SU-DHL-6 (cell line): ENCODE results near the gene NAA10.

Experiments
- H2AFZ ChIP-seq: fragments of 200-600 bp; sonication (generic); 2 replicates; pipeline ENCODE4 v1.6.1; 2014; ENCODE audit warnings: low read depth, mild to moderate bottlenecking, moderate library complexity, mixed read lengths, antibody characterized with exemption, low read length; ENCODE audit not compliant: severe bottlenecking
- H3F3A ChIP-seq: fragments of 200-600 bp; shearing (Covaris generic); 2 replicates; pipeline ENCODE4 v1.6.0; 2016; ENCODE audit warnings: antibody characterized with exemption, mild to moderate bottlenecking; ENCODE audit not compliant: insufficient read depth
- H3K27ac ChIP-seq: fragments of 200-600 bp; sonication (generic); 2 replicates; pipeline ENCODE4 v1.5.1; 2016; ENCODE audit warnings: low read depth, mild to moderate bottlenecking, low read length, moderate library complexity, mixed read lengths
- H3K27me3 ChIP-seq: fragments of 200-600 bp; sonication (generic), shearing (Covaris generic); 2 replicates; pipeline ENCODE4 v1.6.0; 2014; ENCODE audit warnings: mild to moderate bottlenecking, low read length
- H3K36me3 ChIP-seq: fragments of 200-600 bp; sonication (generic); 2 replicates; pipeline ENCODE4 v1.6.1; 2014; ENCODE audit warnings: mild to moderate bottlenecking, low read length, mixed read lengths
- H3K4me2 ChIP-seq: fragments of 300-600, 200-600 bp; shearing (Covaris generic), sonication (generic); 2 replicates; pipeline ENCODE4 v1.6.0; 2014; ENCODE audit warnings: low read length, low read depth, mild to moderate bottlenecking; ENCODE audit not compliant: poor library complexity, severe bottlenecking
- H3K4me3 ChIP-seq: fragments of 200-600 bp; sonication (generic); 2 replicates; pipeline ENCODE4 v1.5.1; 2014; ENCODE audit warnings: antibody characterized with exemption, low read length, mild to moderate bottlenecking, mixed read lengths; ENCODE audit not compliant: insufficient read depth, poor library complexity, severe bottlenecking
- H3K79me2 ChIP-seq: fragments of 200-600 bp; sonication (generic); 2 replicates; pipeline ENCODE4 v1.6.1; 2014; ENCODE audit warnings: mild to moderate bottlenecking, low read length, moderate library complexity; ENCODE audit not compliant: insufficient read depth
- H3K9ac ChIP-seq: fragments of 200-600 bp; sonication (generic); 2 replicates; pipeline ENCODE4 v1.7.0; 2014; ENCODE audit warnings: mild to moderate bottlenecking, low read length
- H3K9me2 ChIP-seq: fragments of 200-600 bp; sonication (generic); replicated peaks from 2 replicates; pipeline ENCODE4 v1.6.1; 2014; ENCODE audit warnings: low read length; ENCODE audit not compliant: insufficient read depth
- H3K9me3 ChIP-seq: fragments of 200-600 bp; sonication (generic); 2 replicates; pipeline ENCODE4 v1.6.1; 2014; ENCODE audit warnings: low read length, mixed read lengths; ENCODE audit not compliant: insufficient read depth
- H4K20me1 ChIP-seq: fragments of 200-600 bp; sonication (generic); 2 replicates; pipeline ENCODE4 v1.6.1; 2014; ENCODE audit warnings: low read depth, mild to moderate bottlenecking, antibody characterized with exemption, low read length, moderate library complexity, mixed read lengths
- CTCF ChIP-seq: fragments of 200-600 bp; sonication (generic); IDR thresholded peaks from one replicate; pipeline ENCODE4 v1.5.1; 2017; ENCODE audit warnings: antibody characterized with exemption, mild to moderate bottlenecking, low read length, moderate library complexity; ENCODE audit not compliant: insufficient read depth, poor library complexity, severe bottlenecking
- EZH2phosphoT487 ChIP-seq: fragments of 200-600 bp; sonication (generic), shearing (Covaris generic); conservative IDR thresholded peaks from 2 replicates; pipeline ENCODE4 v1.6.1; 2018; ENCODE audit warnings: mild to moderate bottlenecking, antibody characterized with exemption, low read length, moderate library complexity, mixed read lengths

The NAA10 gene

DNA sequence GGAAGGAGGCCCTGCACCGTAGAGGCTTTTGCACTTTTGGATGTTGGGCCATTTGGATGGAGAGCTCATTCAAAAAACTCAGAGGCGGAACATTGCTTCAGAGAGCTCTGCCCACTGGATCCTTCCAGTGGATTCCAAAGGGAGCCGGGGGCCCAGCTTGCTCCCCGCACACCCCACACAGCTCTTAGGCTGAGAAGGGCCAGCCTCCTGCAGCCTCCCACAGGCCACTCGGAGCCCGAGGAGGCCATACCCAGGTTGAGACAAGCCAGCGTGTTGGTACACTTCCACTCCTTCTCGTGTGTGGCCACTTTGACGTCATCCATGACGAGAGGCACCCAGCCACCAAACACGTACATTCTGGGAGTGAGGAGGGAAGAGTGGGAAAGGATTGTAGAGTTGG lies 26.5 kb upstream of the NAA10 start:
- Histone ChIP-seq H3K4me2 (no peak overlapping the region), H3K9me3 (no peaks in the 10 kb centered on the region), H3K4me3 (no peak overlapping the region), H2AFZ (no peak overlapping the region), H3K9me2 (no peaks in the 10 kb centered on the region), H4K20me1 (peaks cover 7% of the 10 kb centered on the region; the same call in 1 of the 2 replicates), H3K27me3 (no peaks in the 10 kb centered on the region), H3K36me3 (no peaks in the 10 kb centered on the region), H3K9ac (no peak overlapping the region), H3K79me2 (peaks cover 49% of the 10 kb centered on the region), H3K27ac (no peak overlapping the region), H3F3A (no peaks in the 10 kb centered on the region)
- TF ChIP-seq CTCF (no peak), EZH2phosphoT487 (no peak)

DNA sequence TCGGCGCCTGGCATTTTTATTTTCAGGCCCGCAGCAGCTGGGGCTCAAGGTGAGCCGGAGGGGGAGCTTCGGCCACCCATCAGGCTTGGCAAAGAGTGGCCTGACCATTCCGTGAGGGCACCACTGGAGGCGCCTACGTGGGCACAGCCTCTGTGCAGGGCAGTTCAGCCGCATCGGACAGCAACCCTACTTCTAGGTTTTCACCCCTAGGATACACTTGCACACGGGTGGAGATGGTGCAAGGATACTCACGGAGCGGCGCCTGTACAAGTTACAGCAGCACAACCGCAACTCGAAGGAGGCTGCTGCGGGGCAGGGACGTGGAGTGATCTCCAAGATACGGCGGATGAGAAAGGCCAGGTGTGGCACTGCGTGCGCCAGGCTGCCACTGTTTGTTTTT lies 25.9 kb upstream of the NAA10 start:
- Histone ChIP-seq H3K4me2 (no peak overlapping the region), H3K9ac (no peak overlapping the region), H3K9me3 (no peaks in the 10 kb centered on the region), H3K9me2 (no peaks in the 10 kb centered on the region), H3K27ac (no peak overlapping the region), H3K36me3 (no peaks in the 10 kb centered on the region), H4K20me1 (peaks cover 7% of the 10 kb centered on the region; the same call in 1 of the 2 replicates), H3K27me3 (no peaks in the 10 kb centered on the region), H3K79me2 (peaks cover 44% of the 10 kb centered on the region), H2AFZ (no peak overlapping the region), H3F3A (no peaks in the 10 kb centered on the region), H3K4me3 (no peak overlapping the region)
- TF ChIP-seq EZH2phosphoT487 (no peak), CTCF (no peak)

- Histone ChIP-seq H3K4me3 (no peak overlapping the region), H3K27ac (no peak overlapping the region), H2AFZ (no peak overlapping the region), H3K36me3 (no peaks in the 10 kb centered on the region), H3K9ac (no peak overlapping the region), H3F3A (no peaks in the 10 kb centered on the region), H3K79me2 (peaks cover 37% of the 10 kb centered on the region), H3K4me2 (no peak overlapping the region), H4K20me1 (peaks cover 7% of the 10 kb centered on the region; the same call in 1 of the 2 replicates), H3K27me3 (no peaks in the 10 kb centered on the region), H3K9me2 (no peaks in the 10 kb centered on the region), H3K9me3 (no peaks in the 10 kb centered on the region)
- TF ChIP-seq CTCF: no peak
- TF ChIP-seq EZH2phosphoT487: no peak
These were observed 25.2 kb upstream of the NAA10 start for GRCh38 chrX:153960077-153960476.
